ENCODE measurements around the gene PLEKHG3. TPM values are rescaled to one million over a fixed set of nuclear protein-coding genes. Genes with fewer than 3 reads are reported as not detected.

PLEKHG3 gene
- total RNA-seq, 1 experiment from 2014 or later, result 59.3 TPM

DNA sequence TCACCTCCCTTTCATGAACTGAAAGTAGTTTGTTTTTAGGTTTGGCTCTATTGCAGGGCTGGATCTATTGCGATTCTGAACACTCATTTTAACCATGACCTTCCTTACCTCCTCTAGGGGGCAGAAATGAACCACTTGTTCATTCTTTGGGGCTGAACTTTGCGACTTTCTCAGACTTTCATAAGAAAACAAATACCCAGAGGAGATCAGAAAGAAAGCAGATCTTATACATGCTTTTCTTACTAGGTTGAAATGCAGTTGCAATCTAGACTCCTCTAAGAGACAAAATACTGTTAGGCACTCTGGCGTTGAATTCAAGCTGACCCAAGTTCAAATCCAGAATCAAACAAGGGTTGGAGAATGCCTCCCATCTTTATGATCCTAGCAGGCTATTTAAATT, 32.6 kb upstream of the PLEKHG3 start:
- Histone ChIP-seq H3K4me1 (replicated peaks; ENCODE audit: insufficient read depth) (peaks cover 32% of the 10 kb centered on the region), H3K4me3 (no peak overlapping the region), H3K9me2 (ENCODE audit: insufficient read depth) (no peaks in the 10 kb centered on the region), H3K79me2 (ENCODE audit: low read depth) (no peaks in the 10 kb centered on the region), H3K9me3 (ENCODE audit: insufficient read depth, low read depth) (no peaks in the 10 kb centered on the region), H3K4me2 (no peak overlapping the region), H4K20me1 (ENCODE audit: insufficient read depth) (no peaks in the 10 kb centered on the region), H3K27ac (no peak overlapping the region), H3F3A (ENCODE audit: insufficient read depth, low read depth) (peaks cover 37% of the 10 kb centered on the region; the same call in 1 of the 2 replicates), H2AFZ (no peak overlapping the region), H3K36me3 (ENCODE audit: low read depth) (no peaks in the 10 kb centered on the region), H3K27me3 (ENCODE audit: insufficient read depth, low read depth) (no peaks in the 10 kb centered on the region)
- ChIA-PET POLR2A (ENCODE audit: unreplicated experiment) (interaction anchor here (0.7 kb wide), 1 partner anchor 190 kb away, joined by 4 read pairs; no protein-coding TSS in a partner anchor), CTCF (interaction anchor here (0.5 to 0.7 kb wide), 5 partner anchors 50 to 299 kb away, joined by 3 to 4 read pairs (median 3); no protein-coding TSS in a partner anchor)
- DNase-seq, result peak in 1 of 2 experiments; percentile 65
- no TSS peak for BruUV-seq (replicated peaks)
- TF ChIP-seq, protein P1, sequence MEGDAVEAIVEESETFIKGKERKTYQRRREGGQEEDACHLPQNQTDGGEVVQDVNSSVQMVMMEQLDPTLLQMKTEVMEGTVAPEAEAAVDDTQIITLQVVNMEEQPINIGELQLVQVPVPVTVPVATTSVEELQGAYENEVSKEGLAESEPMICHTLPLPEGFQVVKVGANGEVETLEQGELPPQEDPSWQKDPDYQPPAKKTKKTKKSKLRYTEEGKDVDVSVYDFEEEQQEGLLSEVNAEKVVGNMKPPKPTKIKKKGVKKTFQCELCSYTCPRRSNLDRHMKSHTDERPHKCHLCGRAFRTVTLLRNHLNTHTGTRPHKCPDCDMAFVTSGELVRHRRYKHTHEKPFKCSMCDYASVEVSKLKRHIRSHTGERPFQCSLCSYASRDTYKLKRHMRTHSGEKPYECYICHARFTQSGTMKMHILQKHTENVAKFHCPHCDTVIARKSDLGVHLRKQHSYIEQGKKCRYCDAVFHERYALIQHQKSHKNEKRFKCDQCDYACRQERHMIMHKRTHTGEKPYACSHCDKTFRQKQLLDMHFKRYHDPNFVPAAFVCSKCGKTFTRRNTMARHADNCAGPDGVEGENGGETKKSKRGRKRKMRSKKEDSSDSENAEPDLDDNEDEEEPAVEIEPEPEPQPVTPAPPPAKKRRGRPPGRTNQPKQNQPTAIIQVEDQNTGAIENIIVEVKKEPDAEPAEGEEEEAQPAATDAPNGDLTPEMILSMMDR (conservative IDR thresholded peaks at IDR 0.05), result peak; percentile 92
- no peak for TF ChIP-seq EZH2 (IDR thresholded peaks at IDR 0.05; ENCODE audit: low read depth)
- intact Hi-C loops (cut with micrococcal nuclease; ENCODE audit: unreplicated experiment), result loop anchor here (1.0 to 5.0 kb wide), 6 partner anchors 55 to 312 kb away; partner anchors contain the start of gene CHURC1

DNA sequence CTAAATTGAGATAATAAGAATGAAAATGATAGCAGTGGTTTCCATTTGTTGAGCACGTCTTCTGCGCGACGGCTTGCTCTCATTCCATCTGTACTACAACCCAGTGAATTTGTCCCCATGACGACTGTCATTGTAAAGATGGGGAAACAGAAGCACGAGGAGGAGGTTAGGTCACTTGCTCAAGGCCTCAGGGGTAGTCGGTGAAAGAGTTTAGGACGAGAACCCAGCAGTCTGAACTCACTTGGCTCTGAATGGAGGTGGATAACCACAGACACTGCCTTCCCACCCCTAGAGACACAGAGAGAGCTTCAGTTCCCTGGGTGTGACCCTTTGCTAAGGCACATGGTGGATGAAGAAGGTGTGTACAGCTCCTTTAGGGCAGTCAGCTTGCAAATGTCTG, 30.9 kb upstream of the PLEKHG3 start:
- Histone ChIP-seq H3K4me2 (peak overlapping the region; percentile 9), H3K9me2 (ENCODE audit: insufficient read depth) (no peaks in the 10 kb centered on the region), H4K20me1 (ENCODE audit: insufficient read depth) (no peaks in the 10 kb centered on the region), H2AFZ (no peak overlapping the region), H3F3A (ENCODE audit: insufficient read depth, low read depth) (peaks cover 32% of the 10 kb centered on the region; the same call in 1 of the 2 replicates), H3K36me3 (ENCODE audit: low read depth) (no peaks in the 10 kb centered on the region), H3K27me3 (ENCODE audit: insufficient read depth, low read depth) (no peaks in the 10 kb centered on the region), H3K9me3 (ENCODE audit: insufficient read depth, low read depth) (no peaks in the 10 kb centered on the region), H3K27ac (no peak overlapping the region), H3K79me2 (ENCODE audit: low read depth) (no peaks in the 10 kb centered on the region), H3K4me1 (replicated peaks; ENCODE audit: insufficient read depth) (peaks cover 32% of the 10 kb centered on the region), H3K4me3 (no peak overlapping the region)
- POLR2A ChIA-PET (ENCODE audit: unreplicated experiment), result no interaction called here
- intact Hi-C loops (cut with micrococcal nuclease; ENCODE audit: unreplicated experiment), result loop anchor here (2.0 to 5.0 kb wide), 3 partner anchors 31 to 239 kb away; partner anchors contain the start of genes CHURC1 and PLEKHG3
- CTCF ChIA-PET, result interaction anchor here (0.7 to 1.3 kb wide), 3 partner anchors 16 to 219 kb away, joined by 3 to 5 read pairs (median 4); no protein-coding TSS in a partner anchor
- no peak for DNase-seq
- no peak for TF ChIP-seq EZH2 (IDR thresholded peaks at IDR 0.05; ENCODE audit: low read depth)
- TF ChIP-seq, protein P1 (conservative IDR thresholded peaks at IDR 0.05), result no peak
- no TSS peak for BruUV-seq (replicated peaks)

DNA sequence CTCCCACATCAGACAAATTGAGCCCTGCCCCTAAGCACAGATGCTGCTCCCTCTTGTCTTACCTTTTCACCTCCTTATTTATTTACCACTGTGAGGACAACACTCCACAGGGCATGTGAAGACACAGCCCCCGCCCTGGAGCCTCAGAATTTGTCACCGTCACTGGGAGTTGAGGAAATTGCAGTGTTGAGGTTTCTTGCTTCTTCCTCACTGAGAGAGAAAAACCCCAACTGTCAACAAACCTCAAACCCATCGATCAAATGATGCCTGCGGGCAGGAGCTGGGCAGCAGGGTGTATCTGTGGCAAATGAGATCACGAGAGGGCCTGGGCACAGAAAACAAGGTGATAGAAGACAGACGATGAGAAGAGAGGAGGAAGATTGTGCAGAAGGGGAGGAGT, 30.5 kb upstream of the PLEKHG3 start:
- H3K27me3 ChIP-seq (ENCODE audit: insufficient read depth, low read depth), result no peaks in the 10 kb centered on the region
- no peaks in the 10 kb centered on the region for H3K36me3 ChIP-seq (ENCODE audit: low read depth)
- peaks cover 32% of the 10 kb centered on the region; the same call in 1 of the 2 replicates for H3F3A ChIP-seq (ENCODE audit: insufficient read depth, low read depth)
- H4K20me1 ChIP-seq (ENCODE audit: insufficient read depth), result no peaks in the 10 kb centered on the region
- no peaks in the 10 kb centered on the region for H3K9me2 ChIP-seq (ENCODE audit: insufficient read depth)
- TF ChIP-seq EZH2 (IDR thresholded peaks at IDR 0.05; ENCODE audit: low read depth), result no peak
- TF ChIP-seq, protein P1 (conservative IDR thresholded peaks at IDR 0.05), result no peak
- BruUV-seq (replicated peaks), result no TSS peak
- H3K4me3 ChIP-seq, result no peak overlapping the region
- ChIA-PET POLR2A (ENCODE audit: unreplicated experiment) (no interaction called here), CTCF (interaction anchor here (0.7 to 1.3 kb wide), 3 partner anchors 15 to 219 kb away, joined by 3 to 5 read pairs (median 4); no protein-coding TSS in a partner anchor)
- peaks cover 32% of the 10 kb centered on the region for H3K4me1 ChIP-seq (replicated peaks; ENCODE audit: insufficient read depth)
- H3K9me3 ChIP-seq (ENCODE audit: insufficient read depth, low read depth), result no peaks in the 10 kb centered on the region
- DNase-seq, result peak; percentile 80 to 94
- peak overlapping the region; percentile 19 for H3K4me2 ChIP-seq
- H3K27ac ChIP-seq, result no peak overlapping the region
- H3K79me2 ChIP-seq (ENCODE audit: low read depth), result no peaks in the 10 kb centered on the region
- H2AFZ ChIP-seq, result no peak overlapping the region
- intact Hi-C loops (cut with micrococcal nuclease; ENCODE audit: unreplicated experiment), result loop anchor here (2.0 to 5.0 kb wide), 3 partner anchors 31 to 239 kb away; partner anchors contain the start of genes CHURC1 and PLEKHG3
